Heart left ventricle (tissue), 13 donors: ENCODE measurements around the gene MYO10.

Experiments
- CTCF ChIP-seq, 12 donors: fragments of 200-600 bp; sonication (generic) in 4 of 12; IDR thresholded peaks; one replicate each; pipeline versions ENCODE4 v1.5.0 to v1.8.0; 2018 to 2022; ENCODE audit warnings: antibody characterized with exemption in 12 of 12, mild to moderate bottlenecking in 5 of 12
- POLR2A ChIP-seq, 2 donors: fragments of 450-650 bp; IDR thresholded peaks; one replicate each; pipeline ENCODE4 v1.6.1; 2017; ENCODE audit warnings: antibody characterized with exemption in 2 of 2, mild to moderate bottlenecking in 2 of 2, moderate library complexity in 2 of 2
- donor health status: ischemic (EF 13 %, LVEDD 7.1; RV severe dilation, severe dysfunction).
- donor health status: DM: no; HTN: yes; CAD: no.
- donor health status: DM: no; HTN: no; CAD: no.
- donor health status: ischemic (EF 25% LVEDD 6.9; RV normal size, moderate dysfunction).
- donor health status: ischemic (EF 25% LVEDD 5.7; RV mildly dilated, moderate dysfunction).
- donor health status: ischemic (EF 35%, LVEDD 5.7; RV mildly dilated, moderate dysfunction).
- donor health status: nonischemic (EF 11% LVEDD 7.7; RV severe dilation, severe dysfunction).
- donor health status: DM: yes; HTN: yes; CAD: no.
- donor health status: PGD.
- donor health status: ischemic (EF 29% LVEDD 5.4; RV normal size, mild dysfunction).
- donor health status: nonischemic (EF 23%, LVEDD 6.1; RV moderate dilation, normal function).

- TF ChIP-seq CTCF (IDR thresholded peaks at IDR 0.05) = no peak
- no peak for TF ChIP-seq POLR2A (IDR thresholded peaks at IDR 0.05)
Measured at GRCh38 chr5:16879650-16880049, 56.4 kb downstream of the MYO10 start.
